Fibroblast of upper back skin (primary cell): ENCODE data around the gene IARS1.

Experiments
- DNase-seq: peaks from one replicate; pipeline ENCODE4 v3.0.0-alpha.2; 2013

Gene IARS1

GRCh38 chr9:92295240-92295790 lies 1.8 kb upstream of the IARS1 start:
- no peak for DNase-seq

DNA sequence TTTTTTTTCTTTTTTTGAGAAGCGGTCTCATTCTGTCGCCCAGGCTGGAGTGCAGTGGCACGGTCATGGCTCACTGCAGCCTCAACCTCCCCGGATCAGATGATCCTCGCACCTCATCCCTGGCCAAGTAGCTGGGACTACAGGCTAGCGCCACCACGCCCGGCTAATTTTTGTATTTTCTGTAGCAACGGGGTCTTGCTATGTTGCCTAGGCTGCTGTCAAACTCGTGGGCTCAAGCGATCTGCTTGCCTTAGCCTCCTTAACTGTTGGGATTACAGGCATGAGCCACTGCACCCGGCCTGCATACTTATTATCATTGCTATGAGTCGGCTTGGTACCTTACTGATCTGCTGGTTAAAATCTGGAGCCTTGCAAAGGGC lies 790 bp upstream of the IARS1 start:
- DNase-seq = peak; percentile 30

GRCh38 chr9:92293075-92293354 lies 482 bp downstream of the IARS1 start:
- DNase-seq = no peak

DNA sequence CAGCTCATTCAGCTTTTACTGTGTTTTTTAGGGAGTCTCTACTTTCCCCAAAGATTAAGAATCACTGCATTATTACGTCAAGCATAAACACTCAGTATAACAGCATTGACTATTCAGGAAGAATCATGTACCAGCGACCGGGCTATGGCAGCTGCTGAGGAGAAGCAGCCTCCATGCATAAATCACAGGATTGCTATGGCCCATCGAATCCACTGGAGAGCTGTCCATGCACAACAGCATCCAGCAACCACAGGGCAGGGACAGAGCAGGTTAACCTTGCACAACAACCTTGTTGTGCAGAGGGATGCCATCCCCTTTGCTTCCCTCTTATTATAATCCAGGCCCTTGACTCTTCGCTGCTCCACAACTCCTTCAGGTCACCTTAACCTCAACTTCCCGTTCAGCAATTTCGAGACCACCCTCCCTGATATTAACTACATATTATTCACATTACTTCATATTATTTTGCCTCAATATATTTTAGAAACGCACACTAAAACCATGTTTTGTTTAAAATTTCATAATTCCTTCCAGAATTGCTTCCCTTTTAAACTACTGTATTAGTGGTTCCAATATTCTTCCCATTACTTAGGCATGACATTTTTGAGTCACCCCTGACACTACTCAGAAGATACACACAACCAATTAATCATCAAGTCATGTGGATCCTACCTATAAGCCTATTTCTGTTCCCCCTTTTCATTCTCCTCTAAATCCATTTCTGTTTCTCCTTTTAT lies 991 bp downstream of the IARS1 start:
- no peak for DNase-seq

DNA sequence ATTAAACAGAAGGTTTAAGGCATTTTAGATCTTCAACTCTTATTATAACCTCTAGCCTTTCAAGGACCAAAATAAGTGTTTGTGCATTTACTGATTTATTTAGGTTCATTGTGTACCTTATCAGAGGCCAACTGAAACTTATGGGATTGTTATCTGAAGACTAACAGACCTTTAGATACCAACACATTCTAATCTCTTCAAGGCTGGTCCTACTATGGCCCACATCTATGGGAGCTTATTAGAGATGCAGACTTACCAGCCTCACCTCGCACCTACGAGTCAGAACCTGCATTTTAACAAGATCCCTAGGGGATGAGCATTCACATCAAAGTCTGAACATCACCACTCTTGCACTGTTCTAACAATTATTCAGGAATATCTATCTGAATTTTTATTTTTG lies 1.9 kb downstream of the IARS1 start:
- DNase-seq = no peak

- no peak for DNase-seq
These were observed 2.6 kb downstream of the IARS1 start for GRCh38 chr9:92290785-92291429.

DNA sequence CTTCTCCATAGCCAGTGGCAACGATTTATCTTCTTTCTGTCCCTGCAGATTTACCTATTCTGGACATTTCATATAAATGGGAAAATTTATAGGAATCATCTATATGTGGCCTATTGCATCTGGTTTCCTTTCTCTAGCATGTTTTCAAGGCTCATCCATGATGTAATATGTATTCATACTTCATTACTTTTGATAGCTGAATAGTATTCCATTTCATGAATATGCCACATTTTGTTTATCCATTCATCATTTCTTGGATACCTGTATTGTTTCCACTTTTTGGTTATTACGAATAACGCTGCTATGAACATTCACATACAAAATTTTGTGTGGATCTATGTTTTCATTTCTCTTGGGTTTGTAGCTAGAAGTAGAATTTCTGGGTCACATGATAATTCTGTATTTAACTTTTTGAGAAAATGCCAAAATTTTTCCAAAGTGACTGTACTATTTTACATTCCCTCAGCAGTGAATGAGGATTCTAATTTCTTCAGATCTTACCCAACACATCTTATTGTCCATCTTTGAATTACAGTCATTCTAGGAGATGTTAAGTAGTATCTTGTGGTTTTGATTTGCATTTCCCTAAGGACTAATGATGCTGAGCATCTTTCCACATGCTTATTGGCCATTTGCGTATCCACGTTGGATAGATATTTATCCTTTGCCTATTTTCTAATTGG lies 3.6 kb downstream of the IARS1 start:
- peak; percentile 61 for DNase-seq

DNA sequence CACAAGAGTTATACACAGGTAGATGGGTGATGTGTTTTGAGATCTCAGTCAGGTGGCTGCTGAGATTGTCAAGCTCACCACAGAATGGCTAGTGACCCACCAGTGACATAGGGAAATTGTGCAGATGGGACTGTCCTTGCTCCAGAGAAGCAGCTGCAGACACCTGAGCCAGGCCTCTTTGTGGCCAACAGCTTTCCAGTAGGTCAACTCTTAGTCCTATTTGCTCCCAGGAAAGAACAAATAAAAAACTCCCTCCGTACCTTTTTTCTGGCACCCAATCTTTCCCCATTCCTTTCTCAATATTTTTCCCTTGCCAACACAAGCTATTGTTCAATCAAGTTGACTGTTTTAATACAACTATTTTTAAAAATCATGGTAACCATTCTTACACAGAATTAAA lies 14.2 kb downstream of the IARS1 start:
- DNase-seq = no peak

GRCh38 chr9:92278110-92278509 lies 15.4 kb downstream of the IARS1 start:
- peak; percentile 68 for DNase-seq

DNA sequence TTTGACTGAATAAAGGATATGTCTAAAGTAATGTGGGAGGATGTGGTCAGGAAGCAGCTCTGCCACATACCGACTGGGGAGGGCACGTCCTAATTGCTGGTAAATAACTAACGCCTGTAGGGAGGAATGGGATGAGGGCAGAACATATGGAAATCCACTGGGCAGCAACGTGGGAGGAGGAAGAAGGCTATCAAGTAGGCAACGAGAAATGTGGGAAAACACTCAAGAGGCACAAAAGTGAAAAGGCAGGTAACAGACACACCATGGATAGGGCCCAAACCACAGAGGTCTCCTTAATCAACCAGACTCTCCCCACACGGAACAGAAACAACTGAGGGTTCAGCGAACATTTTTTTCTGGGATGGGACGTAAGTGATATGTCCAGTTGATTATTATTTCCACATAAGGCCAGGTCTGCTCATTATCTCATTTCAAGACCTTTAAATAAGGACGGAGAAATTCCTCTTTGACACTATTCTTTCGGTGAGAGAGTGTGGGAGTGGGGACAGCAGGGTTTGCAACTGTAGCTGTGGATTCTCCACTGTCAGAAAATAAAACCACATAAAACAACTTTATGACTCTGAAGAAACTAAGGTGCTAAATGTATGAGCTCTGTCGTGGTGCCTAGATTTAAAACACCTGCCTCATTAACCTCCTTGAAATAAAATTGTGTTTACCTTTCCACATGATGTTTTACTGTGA lies 17.0 kb downstream of the IARS1 start:
- no peak for DNase-seq

- no peak for DNase-seq
These were observed 18.0 kb downstream of the IARS1 start for GRCh38 chr9:92275541-92275940.

- no peak for DNase-seq
These were observed 23.0 kb downstream of the IARS1 start for GRCh38 chr9:92270511-92270910.

- DNase-seq = no peak
These were observed 27.0 kb downstream of the IARS1 start for GRCh38 chr9:92266486-92266885.

DNA sequence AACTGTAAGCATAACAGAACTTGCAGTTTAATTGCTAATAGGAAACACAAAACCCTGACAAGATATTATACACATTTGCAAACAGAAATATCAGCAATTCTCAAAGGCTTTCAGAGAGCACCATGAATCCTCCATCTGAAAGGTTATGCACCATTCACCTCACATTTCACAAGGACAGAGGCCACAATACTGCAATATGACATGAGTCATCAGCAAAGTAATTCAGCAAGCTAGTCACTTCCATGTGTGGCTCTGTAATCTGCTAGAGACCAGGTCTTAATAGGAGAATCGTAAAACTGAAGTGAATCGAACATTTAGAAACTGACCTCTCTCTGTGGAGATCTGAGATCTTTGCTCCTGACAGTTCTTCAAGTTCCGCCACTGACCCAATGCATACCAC lies 28.3 kb downstream of the IARS1 start:
- no peak for DNase-seq

- DNase-seq = no peak
These were observed 30.4 kb downstream of the IARS1 start for GRCh38 chr9:92263131-92263530.

- no peak for DNase-seq
These were observed 36.2 kb downstream of the IARS1 start for GRCh38 chr9:92257327-92257726.

DNA sequence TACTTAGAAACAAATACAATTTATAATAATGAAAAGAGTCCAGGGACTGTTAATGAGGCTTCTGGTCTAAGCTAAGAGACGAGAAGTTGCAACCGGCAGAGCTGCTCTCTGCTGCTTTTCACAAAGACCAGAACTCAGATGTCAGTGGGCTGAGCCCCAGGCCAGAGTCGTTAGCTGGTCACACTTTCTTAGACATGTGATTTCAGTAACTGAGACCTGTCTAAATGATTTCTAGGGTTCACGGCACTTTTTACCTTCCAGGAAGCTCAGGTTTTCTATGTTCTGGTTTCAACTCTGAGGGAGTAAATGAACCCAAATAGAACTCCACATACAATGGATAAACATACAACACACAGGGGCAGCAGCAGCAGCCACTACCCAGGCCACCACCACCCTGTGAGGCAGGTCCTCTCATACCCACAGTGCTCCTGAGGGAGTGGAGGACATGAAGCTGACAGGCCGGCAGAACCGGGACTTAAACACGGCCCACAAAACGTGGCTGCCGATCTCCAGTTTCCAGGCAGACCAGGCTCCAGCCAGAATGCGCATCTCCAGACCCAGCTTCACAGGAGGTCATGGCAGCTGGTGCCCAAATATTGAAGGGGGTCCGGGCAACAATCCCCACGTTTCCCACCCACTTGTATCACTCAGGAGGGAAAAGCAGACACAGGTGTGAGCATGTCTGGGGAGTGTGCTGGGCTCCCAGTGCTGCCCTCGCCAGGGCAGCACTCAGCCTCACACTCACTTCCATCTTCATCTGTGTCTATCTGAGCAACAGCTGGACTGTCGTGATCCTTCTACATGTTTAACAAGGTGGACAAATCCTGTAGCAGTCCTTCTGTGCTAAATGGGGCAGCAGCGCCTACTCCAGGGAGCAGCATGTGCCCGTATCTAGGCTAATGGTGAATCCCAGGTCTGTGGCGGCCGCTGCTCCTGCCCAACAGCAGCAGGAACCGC lies 38.8 kb downstream of the IARS1 start:
- no peak for DNase-seq

DNA sequence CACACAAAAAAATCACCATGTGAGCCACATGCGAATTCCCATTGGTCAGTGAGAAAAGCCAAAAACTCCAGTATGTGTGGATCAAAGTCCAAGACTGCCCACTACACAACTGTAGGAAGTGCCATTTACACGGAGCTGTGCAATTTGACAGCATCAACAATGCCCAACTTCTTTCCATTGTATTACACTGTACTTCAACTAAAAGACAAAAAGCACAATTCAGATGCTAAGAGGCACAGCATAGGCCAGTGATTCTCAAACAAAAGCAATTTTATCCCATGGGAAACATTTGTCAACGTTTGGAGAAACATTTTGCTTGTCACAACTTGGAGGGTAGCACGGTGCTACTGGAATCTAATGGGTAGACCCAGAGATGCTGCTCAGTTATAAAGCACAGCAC lies 39.8 kb downstream of the IARS1 start:
- DNase-seq = no peak

DNA sequence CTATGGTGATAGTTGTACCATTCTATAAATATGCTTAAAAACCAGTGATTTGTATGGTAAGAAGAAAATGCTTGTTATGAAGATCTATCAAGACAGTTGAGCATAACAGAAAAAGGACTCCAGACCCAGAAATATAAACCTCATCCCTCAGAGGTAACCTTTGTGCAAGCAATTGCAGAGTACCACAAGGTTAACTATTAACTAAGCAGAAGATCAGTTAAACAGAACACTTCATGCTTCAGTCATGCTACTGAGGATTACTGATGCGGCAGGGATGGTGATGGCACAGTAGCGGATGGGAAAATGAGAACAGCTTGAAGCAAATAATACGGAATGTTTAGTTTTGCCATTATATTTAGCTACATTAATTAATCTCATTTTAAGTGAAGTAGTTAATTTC lies 45.5 kb downstream of the IARS1 start:
- DNase-seq = no peak

DNA sequence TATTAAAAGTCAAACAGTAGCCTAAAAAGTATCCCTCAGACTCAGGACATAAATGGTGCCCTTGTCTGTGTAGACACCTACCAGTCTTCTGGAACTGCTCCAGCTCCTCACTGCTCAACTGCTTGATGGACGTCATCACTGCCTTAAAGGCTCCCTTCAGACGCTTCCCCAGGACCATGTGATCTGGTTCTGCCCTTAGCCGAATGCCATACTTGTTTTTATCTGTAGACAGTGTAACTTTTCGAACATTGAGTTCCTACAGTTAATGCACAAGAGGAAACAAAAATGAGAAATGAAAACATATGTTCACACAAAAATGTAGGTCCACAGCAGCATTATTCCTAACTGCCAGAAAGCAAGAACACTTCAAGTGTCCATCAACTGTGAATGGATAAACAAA lies 46.2 kb downstream of the IARS1 start:
- peak; percentile 31 for DNase-seq

- DNase-seq = peak; percentile 80
These were observed 48.3 kb downstream of the IARS1 start for GRCh38 chr9:92245005-92245797.
